IPS-11a (cell line): ENCODE measurements around the gene DCLK1.

Experiments used
- H3K4me3 ChIP-seq: one replicate; pipeline ENCODE4 v1.5.1; 2013; ENCODE audit warnings: low read depth, low read length, control low read depth

Gene DCLK1

GRCh38 chr13:35874704-35875103, 256.5 kb downstream of the DCLK1 start:
- no peak overlapping the region for H3K4me3 ChIP-seq

- H3K4me3 ChIP-seq: no peak overlapping the region
Observed at GRCh38 chr13:35872369-35872768, 258.8 kb downstream of the DCLK1 start.

- H3K4me3 ChIP-seq: no peak overlapping the region
Observed at GRCh38 chr13:35871561-35871960, 259.6 kb downstream of the DCLK1 start.

GRCh38 chr13:35866801-35867200, 264.4 kb downstream of the DCLK1 start:
- H3K4me3 ChIP-seq: no peak overlapping the region

- H3K4me3 ChIP-seq: no peak overlapping the region
Observed at GRCh38 chr13:35865341-35866240, 265.6 kb downstream of the DCLK1 start.

- no peak overlapping the region for H3K4me3 ChIP-seq
Observed at GRCh38 chr13:35860661-35861060, 270.5 kb downstream of the DCLK1 start.

GRCh38 chr13:35859981-35860380, 271.2 kb downstream of the DCLK1 start:
- no peak overlapping the region for H3K4me3 ChIP-seq

GRCh38 chr13:35858665-35859064, 272.5 kb downstream of the DCLK1 start:
- H3K4me3 ChIP-seq: no peak overlapping the region

- no peak overlapping the region for H3K4me3 ChIP-seq
Observed at GRCh38 chr13:35857769-35858168, 273.4 kb downstream of the DCLK1 start.

- no peak overlapping the region for H3K4me3 ChIP-seq
Observed at GRCh38 chr13:35856721-35857364, 274.3 kb downstream of the DCLK1 start.

GRCh38 chr13:35856084-35856483, 275.1 kb downstream of the DCLK1 start:
- H3K4me3 ChIP-seq: no peak overlapping the region

GRCh38 chr13:35855531-35856019, 275.6 kb downstream of the DCLK1 start:
- peak overlapping the region; percentile 71 for H3K4me3 ChIP-seq

- peak overlapping the region; percentile 71 for H3K4me3 ChIP-seq
Observed at GRCh38 chr13:35854286-35854685, 276.9 kb downstream of the DCLK1 start.

GRCh38 chr13:35851881-35852280, 279.3 kb downstream of the DCLK1 start:
- H3K4me3 ChIP-seq: no peak overlapping the region

GRCh38 chr13:35851356-35851755, 279.8 kb downstream of the DCLK1 start:
- H3K4me3 ChIP-seq: no peak overlapping the region

- H3K4me3 ChIP-seq: no peak overlapping the region
Observed at GRCh38 chr13:35850569-35850968, 280.6 kb downstream of the DCLK1 start.

GRCh38 chr13:35849256-35849644, 281.9 kb downstream of the DCLK1 start:
- no peak overlapping the region for H3K4me3 ChIP-seq

GRCh38 chr13:35848336-35849255, 282.6 kb downstream of the DCLK1 start:
- H3K4me3 ChIP-seq: no peak overlapping the region

GRCh38 chr13:35843272-35843671, 287.9 kb downstream of the DCLK1 start:
- H3K4me3 ChIP-seq: no peak overlapping the region

GRCh38 chr13:35841060-35841521, 290.1 kb downstream of the DCLK1 start:
- no peak overlapping the region for H3K4me3 ChIP-seq

- H3K4me3 ChIP-seq: no peak overlapping the region
Observed at GRCh38 chr13:35839806-35840205, 291.4 kb downstream of the DCLK1 start.
